Stimulated activated CD4-positive, alpha-beta T cell treated with anti-CD3 and anti-CD28 coated beads, Interleukin-12 subunit alpha, Interleukin-12 subunit beta, amount 100 ng/mL, for 4 hours (primary cell): ENCODE results near the gene ITPKB.
"Not testable (repeated sequence)": the region's sequence is repeated elsewhere in the genome, so short reads cannot be mapped to it uniquely, and the experiment has no call there.

Experiments
- DNase-seq: peaks from one replicate; pipeline ENCODE4 v3.0.0-alpha.2; 2020

The ITPKB gene

DNA sequence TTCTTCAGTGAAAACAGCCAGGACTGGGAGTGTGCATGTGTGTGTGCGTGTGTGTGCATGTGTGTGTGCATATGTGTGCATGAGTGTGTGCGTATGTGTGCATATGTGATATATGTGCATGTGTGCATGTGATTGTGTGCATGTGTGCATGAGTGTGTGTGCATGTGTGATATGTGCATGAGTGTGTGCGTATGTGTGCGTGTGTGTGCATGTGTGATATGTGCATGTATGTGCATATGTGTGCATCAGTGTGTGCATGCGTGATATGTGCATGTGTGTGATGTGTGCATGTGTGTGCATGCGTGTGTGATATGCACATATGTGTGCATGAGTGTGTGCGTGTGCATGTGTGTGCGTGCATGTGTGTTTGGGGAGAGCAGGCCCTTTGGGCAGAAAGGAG, 89.8 kb downstream of the ITPKB start:
- no peak for DNase-seq

DNA sequence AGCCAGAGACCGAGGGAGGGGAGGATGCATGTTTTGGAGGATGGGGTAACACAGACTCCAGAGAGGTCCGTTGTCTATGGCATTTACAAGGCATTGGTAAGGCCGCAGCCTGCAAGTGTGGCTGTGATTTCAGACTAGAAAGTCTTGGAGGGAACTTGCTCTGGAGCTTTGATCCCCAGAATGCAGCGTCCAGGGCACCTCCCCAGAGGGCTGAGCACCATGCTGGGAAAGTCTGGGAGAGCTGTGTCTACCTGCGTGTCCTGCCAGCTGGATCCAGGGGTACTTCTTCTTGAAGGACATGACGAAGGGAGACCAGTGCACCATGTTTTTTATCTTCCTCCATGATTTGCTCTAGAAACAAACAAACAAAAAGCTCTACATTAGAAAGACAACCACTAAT, 90.7 kb downstream of the ITPKB start:
- DNase-seq, result no peak

DNA sequence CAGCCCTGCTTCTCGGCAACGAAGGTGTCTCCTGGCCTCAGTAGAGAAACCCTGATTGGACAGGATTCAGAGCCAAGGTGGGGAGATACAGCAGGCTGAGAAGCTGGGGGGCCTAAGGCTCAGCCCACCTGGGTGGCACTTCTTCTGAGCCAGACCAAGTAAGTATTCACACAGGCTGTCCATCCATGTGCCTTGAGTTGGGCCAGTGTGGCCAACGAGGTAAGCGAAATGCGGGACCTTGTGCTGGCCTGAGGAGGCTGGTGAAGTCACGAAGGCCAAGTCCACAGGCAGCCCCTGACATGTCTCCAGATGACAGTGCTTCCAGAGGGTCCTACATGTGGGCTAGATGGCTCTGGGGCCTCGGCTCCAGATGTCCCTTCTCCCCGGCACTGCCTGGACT, 91.4 kb downstream of the ITPKB start:
- no peak for DNase-seq

DNA sequence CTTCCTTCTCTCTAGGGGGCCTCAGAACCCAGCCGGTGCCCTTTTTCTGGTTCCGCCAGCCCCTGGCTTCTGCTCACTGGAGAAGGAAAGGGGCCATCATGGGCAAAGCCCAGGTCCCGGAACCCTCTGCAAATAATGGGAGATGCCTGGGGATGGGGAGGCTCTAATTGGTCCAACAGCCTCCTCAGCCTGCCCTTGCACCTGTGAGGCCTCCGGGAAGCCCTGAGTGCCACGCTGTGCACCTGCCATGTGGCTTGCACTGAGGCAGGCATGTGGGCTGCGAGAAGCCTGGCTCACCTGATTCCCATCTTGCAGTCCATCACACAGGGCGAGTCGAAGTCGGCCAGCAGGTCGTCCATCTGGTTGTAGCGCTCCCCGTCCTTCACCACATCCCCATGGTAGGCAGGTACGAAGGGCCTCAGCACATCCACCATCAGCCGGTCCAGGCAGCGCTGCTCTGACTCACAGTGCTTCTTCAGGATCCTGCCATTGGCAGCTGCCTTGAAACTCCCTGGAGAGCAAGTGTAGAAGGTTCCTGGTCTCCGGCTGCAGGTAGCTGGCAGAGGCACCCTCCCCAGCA, 92.1 kb downstream of the ITPKB start:
- DNase-seq, result no peak

DNA sequence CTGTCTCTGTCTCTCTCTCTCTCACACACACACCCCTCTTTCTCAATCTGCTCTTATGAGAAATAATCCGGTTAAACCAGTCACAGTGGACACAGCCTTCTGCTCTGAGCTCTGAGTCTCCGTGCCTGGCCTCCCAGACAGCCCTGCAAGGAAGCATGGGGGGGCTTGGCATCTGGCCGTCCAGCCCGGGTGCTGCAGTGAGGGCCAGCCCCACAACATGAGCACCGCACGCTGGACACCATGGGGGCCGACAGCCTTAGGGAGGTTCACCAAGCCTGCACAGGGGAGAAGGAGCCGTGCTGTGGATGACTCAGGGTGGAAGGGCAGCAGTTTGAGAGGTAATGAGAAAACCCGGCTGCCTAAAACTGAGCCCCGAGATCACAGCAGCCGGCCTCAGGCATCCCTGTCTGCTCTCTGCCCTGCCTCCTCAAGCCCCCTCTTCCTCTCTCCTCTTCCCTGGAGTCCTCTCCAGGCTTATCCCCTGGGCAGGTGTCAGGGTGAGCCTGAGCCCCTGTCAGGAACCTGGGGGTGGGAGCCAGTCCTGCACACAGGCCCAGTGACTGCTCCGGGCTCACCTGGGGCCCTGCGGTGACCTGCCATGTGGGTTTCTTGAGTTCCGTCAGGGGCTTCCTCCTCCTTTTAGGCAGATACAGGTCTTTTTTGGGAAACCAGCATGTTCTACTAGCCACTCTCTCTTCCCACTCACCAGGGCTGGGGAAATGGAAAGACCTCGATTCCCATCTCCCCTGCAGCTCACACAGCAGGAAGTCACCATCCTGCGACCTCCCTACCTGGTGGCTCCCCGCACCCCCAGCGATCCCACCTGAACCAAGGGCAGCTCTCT, 92.8 kb downstream of the ITPKB start:
- DNase-seq, result no peak

DNA sequence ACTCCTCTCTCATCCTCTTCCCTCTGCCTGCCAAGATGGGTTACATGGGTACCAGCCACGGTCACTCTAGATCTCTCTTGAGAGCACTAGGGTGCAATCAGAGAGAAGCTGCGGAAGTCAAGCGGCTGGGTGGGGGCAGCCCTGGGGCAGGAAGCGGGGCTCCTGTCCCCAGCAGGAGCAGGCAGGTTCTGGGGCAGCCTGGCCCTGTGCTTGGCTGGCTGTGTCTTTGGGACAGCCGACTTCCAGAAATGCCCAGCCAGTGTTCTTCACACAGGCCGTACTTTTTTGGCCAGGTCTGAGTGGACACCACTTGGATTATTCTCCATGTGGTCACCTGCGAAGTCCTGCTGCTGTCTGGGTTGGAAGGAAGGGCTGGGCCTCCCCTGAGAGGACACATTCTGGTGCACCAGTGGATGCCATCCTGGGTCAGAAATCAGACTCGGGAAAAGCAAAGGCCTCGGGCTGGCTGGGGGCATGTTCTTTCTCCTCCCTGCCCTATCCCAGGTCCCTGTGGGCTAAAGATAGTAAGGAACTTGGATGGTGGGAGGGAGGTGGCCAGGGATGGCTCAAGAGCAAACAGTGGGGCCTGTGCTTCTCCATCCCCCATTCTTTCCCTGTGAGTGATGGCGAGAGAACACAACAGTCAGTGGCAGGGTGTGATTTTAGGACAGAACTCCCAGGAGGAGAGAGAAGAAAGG, 93.7 kb downstream of the ITPKB start:
- no peak for DNase-seq

DNA sequence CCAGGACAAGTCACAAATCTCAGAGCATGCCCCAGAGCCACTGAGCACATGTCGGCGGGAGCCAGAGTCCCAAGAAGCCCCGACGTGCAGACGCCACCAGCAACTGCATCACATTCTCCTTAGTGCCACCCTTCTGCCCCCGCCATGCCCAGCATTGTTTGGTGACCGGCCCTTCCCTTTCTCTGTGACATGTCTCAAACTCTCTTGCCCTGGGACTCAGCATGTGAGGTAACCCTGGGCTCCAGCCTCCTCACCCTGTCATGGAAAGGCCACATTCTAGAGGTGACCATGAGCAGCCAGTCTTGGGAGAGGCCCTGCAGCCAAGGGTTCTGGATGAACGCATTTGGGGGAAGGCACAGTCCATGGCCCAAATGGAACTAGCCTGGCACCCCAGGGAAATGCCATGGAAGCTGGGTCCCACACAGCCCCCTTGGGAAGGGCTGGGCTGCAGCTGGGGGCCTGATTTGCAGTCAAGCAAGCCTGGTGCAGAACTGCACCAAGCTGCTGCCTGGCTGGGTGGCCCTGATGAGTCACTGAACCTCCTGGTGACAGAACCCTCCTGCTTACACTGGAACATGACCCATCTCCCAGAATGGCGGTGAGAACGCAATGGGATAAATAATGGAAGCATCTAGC, 94.4 kb downstream of the ITPKB start:
- no peak for DNase-seq

DNA sequence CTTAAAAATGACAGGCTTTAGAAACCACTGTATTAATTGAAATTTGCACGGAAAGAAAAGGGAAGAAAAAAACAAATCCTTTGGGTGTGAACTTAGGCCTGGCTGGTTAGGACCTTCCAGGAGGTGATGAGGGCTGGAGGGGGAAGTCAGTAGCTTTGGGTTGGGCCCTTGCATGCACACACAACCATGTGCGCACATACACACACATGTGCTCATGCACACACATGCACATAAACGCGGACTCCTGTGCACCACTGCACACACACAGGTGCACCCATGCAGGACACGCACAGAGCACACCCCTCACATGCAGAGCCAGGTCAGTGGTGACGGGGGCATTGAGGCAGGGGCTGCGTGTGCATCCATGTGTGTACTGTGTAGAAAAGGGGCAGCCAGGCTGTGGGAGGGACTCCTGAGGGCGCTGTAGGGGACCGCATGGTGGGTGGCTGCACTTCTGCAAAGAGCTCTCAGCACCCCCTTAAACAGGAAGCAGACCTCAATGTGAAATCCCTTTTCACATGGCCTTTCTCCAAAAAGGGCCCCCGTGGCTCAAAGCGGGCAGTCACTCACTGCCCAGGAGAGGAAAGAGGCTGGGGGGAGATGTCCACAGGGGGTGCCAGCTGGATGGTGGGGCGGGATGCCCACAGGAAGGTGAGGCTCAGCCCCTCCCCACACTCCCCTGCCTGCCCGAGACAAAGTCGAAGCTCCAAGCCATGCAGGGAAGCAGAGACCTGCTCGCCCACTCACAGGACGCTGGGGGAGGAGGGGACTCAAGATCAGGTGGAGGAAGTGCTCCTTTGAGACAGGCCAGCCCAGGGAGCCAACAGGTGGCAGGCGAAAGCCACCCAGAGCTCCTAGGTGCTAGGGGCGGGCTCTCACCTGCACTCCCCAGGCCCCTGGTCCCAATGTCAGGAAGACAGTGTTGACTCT, 95.2 kb downstream of the ITPKB start:
- DNase-seq, result no peak

DNA sequence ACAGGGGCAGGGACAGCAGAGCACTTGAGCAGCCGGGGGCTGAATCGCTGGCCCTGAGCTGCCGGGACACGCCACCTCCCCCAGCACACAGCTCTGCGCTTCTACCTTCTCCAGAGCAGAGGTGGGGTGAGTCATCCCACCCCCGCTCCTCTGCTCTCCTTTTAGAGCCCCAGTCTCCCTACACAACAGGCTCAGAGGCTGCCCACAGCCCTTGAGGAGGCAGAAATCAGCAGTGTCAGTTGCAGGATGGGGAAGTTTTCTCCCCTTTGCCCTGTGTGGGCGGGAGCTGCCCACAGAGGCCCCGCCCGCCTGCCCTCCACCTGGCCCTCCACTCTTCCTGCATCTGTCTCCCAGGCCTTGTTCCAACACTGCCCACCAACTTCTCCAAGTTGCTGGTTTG, 95.9 kb downstream of the ITPKB start:
- DNase-seq, result peak; percentile 67

DNA sequence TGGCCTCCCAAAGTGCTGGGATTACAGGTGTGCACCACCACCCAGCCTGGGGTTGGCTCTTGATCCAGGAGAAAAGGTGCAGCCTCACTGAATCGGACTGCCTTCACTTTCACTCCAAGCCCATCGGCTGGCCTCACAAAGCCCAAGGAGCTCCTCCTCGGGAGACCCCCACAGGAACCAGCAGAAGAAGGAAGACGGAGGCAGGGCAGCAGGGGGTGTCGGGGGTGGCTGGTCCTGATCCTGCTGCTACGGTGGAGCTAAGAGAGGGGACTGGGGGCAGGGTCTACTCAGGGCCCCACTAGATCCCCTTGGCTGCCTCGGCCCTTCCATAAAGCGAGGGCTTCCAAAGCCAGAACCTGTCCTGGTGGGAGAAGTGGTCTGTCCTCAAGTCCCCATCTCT, 96.7 kb downstream of the ITPKB start:
- DNase-seq, result no peak

DNA sequence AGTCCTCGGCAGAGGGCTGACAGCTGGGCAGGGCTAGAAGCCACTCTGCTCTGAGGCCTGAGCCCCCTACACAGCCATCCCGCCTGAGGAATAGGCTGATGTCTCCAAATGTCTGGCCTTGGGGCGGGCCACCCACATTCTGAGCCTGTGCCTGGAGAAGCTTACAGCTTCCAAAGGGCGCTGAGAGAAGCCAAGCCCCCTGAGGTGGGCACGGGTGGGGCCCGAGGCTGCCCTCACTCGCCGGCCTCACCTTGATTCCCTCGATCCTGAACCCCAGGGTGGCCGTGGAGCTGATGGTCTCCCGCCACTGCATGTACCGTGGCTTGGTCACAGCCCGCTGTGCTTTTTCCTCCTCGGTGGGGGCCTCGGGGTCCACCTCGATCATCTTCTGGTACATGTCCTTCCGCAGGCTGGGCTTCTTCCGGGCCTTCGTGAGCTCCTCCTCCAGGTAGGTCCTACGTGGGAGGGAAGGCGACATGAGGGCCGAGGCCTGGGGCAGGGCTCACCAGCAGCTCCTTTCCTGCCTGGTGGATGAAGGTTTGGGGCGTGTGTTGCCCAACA, 97.3 kb downstream of the ITPKB start:
- no peak for DNase-seq

DNA sequence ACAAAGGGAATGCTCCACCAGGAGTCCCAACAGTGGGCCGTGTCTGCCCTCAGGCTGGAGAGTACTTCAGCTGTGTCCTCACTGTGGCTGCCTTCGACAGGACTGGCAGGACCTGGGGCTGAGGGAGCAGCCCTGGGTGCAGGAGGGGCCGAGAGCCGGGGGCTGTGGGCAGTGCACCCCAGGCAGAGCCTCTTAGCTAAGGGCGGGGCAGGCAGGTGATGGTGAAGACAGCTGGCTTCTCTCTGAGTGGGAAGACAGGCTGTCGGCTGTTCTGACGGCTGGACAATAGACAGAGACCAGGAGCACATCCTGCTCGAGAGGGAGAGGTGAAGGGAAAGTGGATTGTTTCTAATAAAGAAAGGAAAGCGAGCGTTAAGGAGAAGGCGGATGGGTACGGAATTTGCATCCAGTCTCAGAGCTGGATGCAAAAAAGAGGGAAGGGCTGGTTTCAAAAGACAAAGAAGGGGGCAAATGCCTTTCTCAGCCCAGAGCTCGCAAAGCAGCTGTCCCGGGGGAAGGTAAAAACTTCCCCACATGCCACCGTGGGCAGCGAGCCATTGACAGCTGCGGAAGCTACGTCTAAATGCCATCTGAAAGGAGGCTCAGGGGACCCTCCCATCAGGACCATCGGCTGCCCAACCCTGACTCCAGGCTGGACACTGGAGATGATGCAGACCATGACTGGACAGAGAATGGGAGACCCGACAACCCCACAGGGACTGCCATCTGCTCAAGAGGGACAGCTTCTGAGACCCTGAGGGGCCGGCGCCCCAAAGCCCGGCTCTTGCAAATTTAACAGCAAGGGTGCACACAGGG, 98.6 kb downstream of the ITPKB start:
- DNase-seq, result no peak

DNA sequence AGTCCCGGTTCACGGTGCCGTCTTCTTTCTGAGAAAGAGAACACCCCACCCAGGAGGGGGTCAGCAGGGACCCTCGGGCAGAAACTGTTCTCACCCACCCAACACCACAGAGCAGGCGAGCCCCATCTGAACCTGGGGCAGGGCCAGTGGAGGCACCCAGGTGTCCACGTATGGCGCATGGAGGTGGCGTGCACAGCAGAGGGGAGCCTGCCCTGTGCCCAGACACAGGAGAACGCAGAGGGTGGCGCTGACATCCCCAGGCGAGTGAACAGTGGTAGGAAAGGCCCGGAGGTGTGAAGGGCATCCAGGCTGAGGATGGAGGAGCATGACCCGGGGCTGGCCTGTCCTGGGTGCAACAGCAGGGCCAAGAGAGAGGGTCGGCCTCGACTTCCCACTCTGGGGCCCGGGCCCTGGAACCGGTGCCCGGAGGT, 99.4 kb downstream of the ITPKB start:
- DNase-seq, result no peak

DNA sequence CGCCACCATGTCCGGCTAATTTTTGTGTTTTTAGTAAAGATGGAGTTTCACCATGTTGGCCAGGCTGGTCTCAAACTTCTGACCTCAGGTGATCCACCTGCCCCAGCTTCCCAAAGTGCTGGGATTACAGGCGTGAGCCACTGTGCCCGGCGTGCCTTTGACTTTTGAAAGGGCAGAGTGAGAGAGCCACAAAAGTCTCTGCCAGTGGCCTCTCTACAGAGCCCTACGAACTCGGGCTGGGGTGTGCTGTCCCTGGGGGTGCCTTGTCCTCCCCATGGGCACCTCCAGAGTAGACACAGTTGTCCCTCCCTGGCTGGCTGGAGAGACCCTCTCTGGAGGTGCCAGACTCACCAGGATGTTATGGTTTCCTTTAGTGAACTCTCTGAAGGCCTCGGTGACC, 99.9 kb downstream of the ITPKB start:
- DNase-seq, result not testable (repeated sequence)

DNA sequence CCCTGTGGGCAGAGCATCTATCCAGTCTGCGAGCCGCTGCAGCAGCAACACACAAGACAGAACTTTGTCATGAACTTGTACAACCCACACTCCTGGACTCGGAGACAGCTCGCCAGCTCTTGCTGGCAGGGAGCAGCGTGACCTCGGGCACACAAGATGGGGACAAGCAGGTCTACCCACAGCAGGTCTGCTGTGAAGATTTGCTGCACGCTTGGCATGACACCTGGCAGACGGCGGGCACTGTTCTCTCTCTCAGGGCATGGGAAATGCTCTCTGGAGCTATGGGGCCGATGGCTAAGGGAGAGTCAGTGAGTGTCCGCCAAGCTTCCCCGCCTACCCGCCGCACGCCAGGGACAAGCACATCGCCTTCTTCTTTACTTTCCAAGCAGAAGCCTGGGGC, 100.5 kb downstream of the ITPKB start:
- DNase-seq, result no peak

DNA sequence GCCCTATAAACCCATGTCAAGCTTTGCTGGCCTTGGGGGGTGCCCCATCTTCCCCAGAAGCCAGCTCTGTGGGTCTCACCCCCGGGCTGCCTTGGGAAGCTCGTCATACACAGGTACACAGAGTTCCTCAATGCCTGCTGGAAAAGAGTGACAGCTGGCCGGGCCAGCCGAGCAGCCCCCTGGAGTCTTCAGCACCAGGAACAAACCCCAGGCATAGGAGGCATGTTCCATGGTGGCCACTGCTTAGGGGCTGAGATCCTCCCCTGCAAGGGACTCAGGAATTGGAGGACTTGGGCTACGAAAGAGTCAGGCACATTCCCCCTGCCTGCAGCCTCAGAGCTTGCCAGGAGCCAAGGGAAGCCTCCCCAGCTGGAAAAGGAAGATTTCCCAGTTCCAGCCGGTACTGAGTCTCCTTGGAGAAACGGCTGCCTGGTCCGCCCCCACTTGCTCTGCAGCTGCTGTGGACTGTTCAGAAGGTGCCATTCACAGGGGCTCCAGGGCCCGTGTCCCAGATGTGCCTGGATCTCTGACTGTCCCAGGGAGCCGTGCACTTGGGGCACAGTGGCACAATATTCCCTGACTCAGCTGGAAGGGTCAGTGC, 101.0 kb downstream of the ITPKB start:
- DNase-seq, result no peak

DNA sequence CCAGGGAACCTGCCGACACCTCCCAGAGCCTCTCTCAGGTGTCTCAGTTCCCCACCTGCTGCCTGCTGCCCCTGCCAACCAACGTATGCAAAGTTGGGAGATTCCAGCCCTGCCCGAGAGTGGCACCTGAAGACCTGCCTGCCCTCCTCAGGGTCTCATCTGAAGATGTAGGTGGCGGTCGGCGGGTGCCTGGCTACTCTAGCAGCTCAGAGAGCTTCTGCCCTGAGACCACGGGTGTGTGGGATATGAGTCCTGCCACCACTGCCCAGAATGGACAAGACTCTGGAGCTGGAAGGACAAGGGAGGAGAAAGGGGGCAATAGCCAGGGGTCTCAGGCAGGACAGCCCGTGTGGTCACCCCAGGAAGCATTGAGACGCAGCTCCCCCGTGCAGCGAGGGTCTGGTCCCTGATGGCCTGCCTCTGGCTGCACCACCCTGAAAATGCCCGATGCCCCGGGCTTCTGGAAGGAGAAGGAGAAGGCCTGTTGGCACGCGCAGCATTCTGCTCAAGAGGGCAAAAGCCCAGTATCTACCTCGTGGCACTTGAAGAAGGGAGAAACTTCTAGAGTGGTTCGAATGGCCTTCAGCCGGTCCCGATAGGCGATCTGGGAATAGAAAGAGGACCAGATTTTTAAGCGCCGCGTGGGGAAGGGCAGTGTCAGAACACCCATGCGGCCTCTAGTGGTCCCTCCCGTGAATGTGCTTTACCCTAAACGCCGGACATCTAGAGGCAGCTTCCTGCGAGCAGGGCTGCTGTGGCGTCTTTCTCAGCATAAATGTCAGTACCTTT, 101.7 kb downstream of the ITPKB start:
- no peak for DNase-seq

DNA sequence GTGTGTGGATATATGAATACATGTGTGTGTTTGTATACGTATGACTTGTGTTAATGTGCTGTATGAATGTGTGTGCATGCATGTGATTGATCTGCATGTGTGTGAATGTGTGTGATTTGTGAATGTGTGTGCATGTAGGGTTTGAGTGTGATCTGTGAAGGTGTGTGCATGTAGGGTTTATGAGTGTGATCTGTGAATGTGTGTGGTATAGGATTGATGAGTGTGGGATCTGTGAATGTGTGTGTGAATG, 102.3 kb downstream of the ITPKB start:
- DNase-seq, result no peak

DNA sequence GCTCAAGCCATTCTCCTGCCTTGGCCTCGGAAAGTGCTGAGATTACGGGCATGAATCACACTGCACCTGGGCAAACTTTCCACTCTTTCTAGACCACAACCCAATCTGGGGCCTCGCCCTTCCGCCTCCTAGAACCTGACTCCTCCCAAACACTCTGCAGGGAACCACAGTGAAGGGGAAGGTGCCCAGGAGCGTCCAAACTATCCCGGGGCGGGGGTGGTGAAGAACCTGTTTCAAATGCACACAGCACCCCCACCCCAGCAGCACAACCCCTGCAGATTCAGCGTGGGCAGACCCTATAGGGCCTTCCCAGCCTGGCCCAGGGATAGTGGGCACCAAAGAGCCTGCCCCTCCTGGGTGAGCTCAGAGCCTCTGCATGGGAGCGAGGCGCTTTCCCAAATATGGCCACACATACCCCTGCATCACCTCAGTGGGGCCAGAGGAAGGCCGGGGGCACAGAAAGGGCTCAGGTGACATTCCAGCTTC, 103.6 kb downstream of the ITPKB start:
- DNase-seq, result no peak

DNA sequence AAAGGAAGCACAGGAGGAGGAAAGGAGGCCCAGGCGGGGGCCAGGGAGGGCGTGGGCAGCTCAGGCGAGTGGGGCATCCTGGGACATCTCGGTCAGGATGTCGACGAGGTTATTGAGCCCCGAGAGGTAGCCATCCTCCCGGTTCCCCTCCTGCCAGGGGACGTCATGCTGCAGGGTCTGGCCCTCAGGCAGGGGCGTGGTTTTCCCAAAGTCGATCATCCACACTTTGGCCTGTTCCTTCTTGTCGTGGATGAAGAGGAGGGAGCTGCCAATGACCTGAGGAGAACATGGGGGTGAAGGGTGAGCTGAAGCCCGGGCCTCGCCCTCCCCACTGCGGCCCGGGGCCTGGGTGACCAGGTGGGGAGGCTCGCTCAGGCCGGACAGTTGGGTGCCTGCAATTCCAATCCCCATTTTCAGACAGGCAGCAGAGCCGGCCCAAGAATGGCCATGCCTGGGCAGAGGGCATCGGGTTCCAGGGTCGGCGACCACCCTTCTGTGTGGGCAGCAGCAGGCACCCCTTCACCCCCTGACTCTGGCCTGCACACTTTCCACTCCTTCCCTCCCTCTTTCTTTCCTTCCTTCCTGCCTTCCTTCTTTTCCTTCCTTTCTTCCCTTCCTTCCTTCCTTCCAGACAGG, 104.4 kb downstream of the ITPKB start:
- DNase-seq, result no peak
